Measurements from ENCODE around the gene RASA3. TPM values are rescaled to one million over a fixed set of nuclear protein-coding genes. Genes with fewer than 3 reads are reported as not detected.

RASA3 gene
- total and polyA plus RNA-seq, 9 of the 15 experiments (the other 6 are each of a cell fraction or from before 2014, with no cell fraction given) = 0.72 to 25.3 (median 14.4) TPM

- TF ChIP-seq MGA (IDR thresholded peaks at IDR 0.05) (no peak), ZNF511 (CRISPR knock-in tag; IDR thresholded peaks at IDR 0.05) (no peak)
Observed at GRCh38 chr13:114146173-114146572, 13.8 kb upstream of the RASA3 start (continued).

All from K562 (cell line).